Measurements from ENCODE around the gene SLC17A7.

SLC17A7 gene

DNA sequence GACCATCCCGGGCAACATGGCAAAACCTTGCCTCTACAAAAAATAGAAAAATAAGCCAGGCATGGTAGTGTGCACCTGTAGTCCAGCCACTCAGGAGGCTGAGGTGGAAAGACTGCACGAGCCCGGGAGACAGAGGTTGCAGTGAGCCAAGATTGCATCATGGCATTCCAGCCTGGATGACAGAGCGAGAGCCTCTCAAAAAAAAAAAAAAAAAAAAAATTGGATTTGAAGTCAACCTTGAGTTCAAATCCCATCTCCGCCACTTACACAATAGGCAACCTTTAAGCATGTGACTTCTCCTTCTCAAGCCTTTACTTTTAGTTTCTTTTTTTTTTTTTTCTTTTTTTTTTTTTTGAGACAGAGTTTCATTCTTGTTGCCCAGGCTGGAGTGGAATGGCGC, 41.3 kb downstream of the SLC17A7 start:
- H3K27me3 ChIP-seq (replicated peaks): no peaks in the 10 kb centered on the region
- H3K27ac ChIP-seq: no peak overlapping the region
- in situ Hi-C loops (cut with HindIII; ENCODE audit: low pct_ligation_motif_present, low sequenced_read_pairs): no loop called here
- H3K4me3 ChIP-seq (ENCODE audit: low read depth, low read length): no peak overlapping the region
- no peak for DNase-seq
- TF ChIP-seq CTCF (IDR thresholded peaks at IDR 0.05; ENCODE audit: low read depth, low read length, missing control alignments): no peak
- no peaks in the 10 kb centered on the region for H3K36me3 ChIP-seq (replicated peaks)

GRCh38 chr19:49398931-49399330, 42.4 kb downstream of the SLC17A7 start:
- peaks cover 5% of the 10 kb centered on the region for H3K27me3 ChIP-seq (replicated peaks)

GRCh38 chr19:49398001-49398615, 43.2 kb downstream of the SLC17A7 start:
- no peak for TF ChIP-seq CTCF (IDR thresholded peaks at IDR 0.05; ENCODE audit: low read depth, low read length, missing control alignments)
- Histone ChIP-seq H3K36me3 (replicated peaks) (no peaks in the 10 kb centered on the region), H3K4me3 (ENCODE audit: low read depth, low read length) (no peak overlapping the region), H3K27ac (no peak overlapping the region), H3K27me3 (replicated peaks) (peaks cover 7% of the 10 kb centered on the region)
- in situ Hi-C loops (cut with HindIII; ENCODE audit: low pct_ligation_motif_present, low sequenced_read_pairs): no loop called here
- DNase-seq: no peak

More at GRCh38 chr19:49398931-49399330, 42.4 kb downstream of the SLC17A7 start:
- TF ChIP-seq CTCF (IDR thresholded peaks at IDR 0.05; ENCODE audit: low read depth, low read length, missing control alignments): no peak
- no peak overlapping the region for H3K27ac ChIP-seq
- in situ Hi-C loops (cut with HindIII; ENCODE audit: low pct_ligation_motif_present, low sequenced_read_pairs): no loop called here
- DNase-seq: no peak
- H3K4me3 ChIP-seq (ENCODE audit: low read depth, low read length): no peak overlapping the region
- no peaks in the 10 kb centered on the region for H3K36me3 ChIP-seq (replicated peaks)

GRCh38 chr19:49396738-49397505, 44.4 kb downstream of the SLC17A7 start:
- no peak for TF ChIP-seq CTCF (IDR thresholded peaks at IDR 0.05; ENCODE audit: low read depth, low read length, missing control alignments)
- Histone ChIP-seq H3K27me3 (replicated peaks) (peaks cover 7% of the 10 kb centered on the region), H3K27ac (no peak overlapping the region), H3K36me3 (replicated peaks) (no peaks in the 10 kb centered on the region), H3K4me3 (ENCODE audit: low read depth, low read length) (no peak overlapping the region)
- in situ Hi-C loops (cut with HindIII; ENCODE audit: low pct_ligation_motif_present, low sequenced_read_pairs): no loop called here
- DNase-seq: no peak

- Histone ChIP-seq H3K36me3 (replicated peaks) (no peaks in the 10 kb centered on the region), H3K27me3 (replicated peaks) (peaks cover 7% of the 10 kb centered on the region), H3K27ac (no peak overlapping the region), H3K4me3 (ENCODE audit: low read depth, low read length) (no peak overlapping the region)
- no peak for TF ChIP-seq CTCF (IDR thresholded peaks at IDR 0.05; ENCODE audit: low read depth, low read length, missing control alignments)
- no peak for DNase-seq
- in situ Hi-C loops (cut with HindIII; ENCODE audit: low pct_ligation_motif_present, low sequenced_read_pairs): no loop called here
These were observed 45.5 kb downstream of the SLC17A7 start for GRCh38 chr19:49395581-49396407.

Data from brain microvascular endothelial cell (primary cell).